K562 (cell line): Measurements from ENCODE around the gene C19orf12. TPM values are rescaled to one million over a fixed set of nuclear protein-coding genes. Genes with fewer than 3 reads are reported as not detected.

Experiments
- DACH1 ChIP-seq: fragments of 450-650 bp; IDR thresholded peaks from 2 replicates; pipeline ENCODE4 v1.6.1; 2018; ENCODE audit not compliant: partially characterized antibody
- E2F1 ChIP-seq: sonication (generic); formaldehyde crosslinking; IDR thresholded peaks from 2 replicates; pipeline ENCODE4 v1.8.1; 2023; ENCODE audit warnings: mild to moderate bottlenecking, missing genetic modification reagents, moderate library complexity
- ELF1 ChIP-seq: fragments of 200-800 bp; sonication (Bioruptor generic); IDR thresholded peaks from 2 replicates; pipeline ENCODE4 v1.6.1; 2016; ENCODE audit warnings: missing genetic modification characterization, missing compliant biosample characterization
- HBP1 ChIP-seq: fragments of 450-650 bp; formaldehyde crosslinking; IDR thresholded peaks from 2 replicates; pipeline ENCODE4 v1.4.0; 2022; ENCODE audit warnings: missing genetic modification characterization
- HNRNPUL1 ChIP-seq: fragments of 200-400 bp; formaldehyde crosslinking; IDR thresholded peaks from 2 replicates; pipeline ENCODE4 v1.6.1; 2017; ENCODE audit warnings: low read length
- MBD2 ChIP-seq: sonication (generic); IDR thresholded peaks from 2 replicates; pipeline ENCODE4 v1.6.1; 2016; ENCODE audit warnings: low read depth, borderline replicate concordance
- MTA1 ChIP-seq: fragments of 450-650 bp; IDR thresholded peaks from 2 replicates; pipeline ENCODE4 v1.6.1; 2017; ENCODE audit warnings: borderline replicate concordance
- NFXL1 ChIP-seq: fragments of 450-650 bp; formaldehyde crosslinking; IDR thresholded peaks from 2 replicates; pipeline ENCODE4 v1.4.0; 2021; ENCODE audit warnings: mild to moderate bottlenecking
- NR0B1 ChIP-seq: fragments of 450-650 bp; IDR thresholded peaks from one replicate; pipeline ENCODE4 v1.6.1; 2018; ENCODE audit warnings: mild to moderate bottlenecking, moderate library complexity; ENCODE audit not compliant: partially characterized antibody
- RNF2 ChIP-seq: sonication (generic); IDR thresholded peaks from 2 replicates; pipeline ENCODE4 v1.6.1; 2016
- ZBTB33 ChIP-seq: sonication (generic); formaldehyde crosslinking; IDR thresholded peaks from 2 replicates; pipeline ENCODE4 v1.8.1; 2023; ENCODE audit warnings: mild to moderate bottlenecking, missing genetic modification reagents
- ZC3H8 ChIP-seq: fragments of 450-650 bp; IDR thresholded peaks from 2 replicates; pipeline ENCODE4 v1.6.1; 2017
- ZFP30 ChIP-seq: fragments of 250-450 bp; sonication (Bioruptor Pico); IDR thresholded peaks from 2 replicates; pipeline ENCODE4 v1.8.0; 2022; ENCODE audit warnings: moderate library complexity, mild to moderate bottlenecking, inconsistent platforms, borderline replicate concordance
- ZHX1 ChIP-seq: fragments of 150-350 bp; conservative IDR thresholded peaks from 2 replicates; pipeline ENCODE4 v1.6.1; 2014; ENCODE audit warnings: low read length
- ZNF146 ChIP-seq: IDR thresholded peaks from one replicate; pipeline ENCODE4 v1.6.1; 2018; ENCODE audit warnings: missing compliant biosample characterization; ENCODE audit not compliant: unreplicated experiment
- ZNF512 ChIP-seq: IDR thresholded peaks from 2 replicates; pipeline ENCODE4 v1.6.1; 2016; ENCODE audit warnings: missing genetic modification characterization, missing compliant biosample characterization
- polyA plus RNA-seq, 8 experiments: library from polyadenylated mRNA; depleted of rRNA in 4 of 8; stranded (reverse) in 5 of 8; unstranded in 3 of 8; fragments of >200 nt; fragmentation: Nextera tagmentation in 2 of 8; fragmentation: Illumina TruSeq in 1 of 8; extraction: Ambion mirVana in 2 of 8; extraction: Trizol in 1 of 8; gene quantifications; 2 replicates each; pipeline versions ENCODE4 v1.2.1 to v1.2.3, GENCODE V29; 2011 to 2014; ENCODE audit warnings: inconsistent platforms in 1 of 8, missing spikeins in 1 of 8
- total RNA-seq, 7 experiments: library from RNA; depleted of rRNA in 6 of 7; stranded (reverse); fragments of >200 nt in 6 of 7; fragmentation: Illumina TruSeq in 2 of 7; extraction: Trizol in 2 of 7; gene quantifications; 2 replicates each; pipeline versions ENCODE4 v1.2.1 to v1.2.3, GENCODE V29; 2011 to 2021; ENCODE audit warnings: low replicate concordance in 1 of 7

Gene C19orf12
- total and polyA plus RNA-seq, 9 of the 15 experiments (the other 6 are each of a cell fraction or from before 2014, with no cell fraction given): 1.9 to 14.5 (median 10.2) TPM

GRCh38 chr19:29665215-29665825 is 49.7 kb downstream of the C19orf12 start, which contains the start of gene PLEKHF1 (continued):
- no peak for TF ChIP-seq ZFP30 (CRISPR knock-in tag)
- no peak for TF ChIP-seq HBP1 (CRISPR knock-in tag)
- TF ChIP-seq ZNF512: no peak
- no peak for TF ChIP-seq MBD2
- TF ChIP-seq ELF1 (tag): no peak
- no peak for TF ChIP-seq RNF2
- no peak for TF ChIP-seq DACH1
- no peak for TF ChIP-seq ZBTB33 (CRISPR knock-in tag)
- TF ChIP-seq ZHX1: no peak
- TF ChIP-seq HNRNPUL1: no peak
- TF ChIP-seq NR0B1: no peak
- no peak for TF ChIP-seq ZC3H8
- no peak for TF ChIP-seq MTA1
- TF ChIP-seq NFXL1 (CRISPR knock-in tag): no peak
- no peak for TF ChIP-seq ZNF146
- no peak for TF ChIP-seq E2F1 (CRISPR knock-in tag)
